Ishikawa (cell line): Measurements from ENCODE around the gene UTF1.
A peak's percentile ranks its signal among the peaks of the same experiment; 100 is the strongest.

Source experiments
- CEBPB ChIP-seq: IDR thresholded peaks from 2 replicates; pipeline ENCODE4 v1.6.1; 2012
- CREB1 ChIP-seq: IDR thresholded peaks from 2 replicates; pipeline ENCODE4 v1.6.1; 2012; ENCODE audit warnings: low read depth
- EGR1 ChIP-seq: IDR thresholded peaks from 2 replicates; pipeline ENCODE4 v1.6.1; 2012
- EP300 ChIP-seq: IDR thresholded peaks from 2 replicates; pipeline ENCODE4 v1.6.1; 2012; ENCODE audit warnings: borderline replicate concordance
- FOXM1 ChIP-seq: IDR thresholded peaks from 2 replicates; pipeline ENCODE4 v1.6.1; 2012; ENCODE audit warnings: low read depth, borderline replicate concordance
- MAX ChIP-seq: IDR thresholded peaks from 2 replicates; pipeline ENCODE4 v1.6.1; 2012
- NFIC ChIP-seq: IDR thresholded peaks from 2 replicates; pipeline ENCODE4 v1.6.1; 2012
- RAD21 ChIP-seq: IDR thresholded peaks from 2 replicates; pipeline ENCODE4 v1.6.1; 2012; ENCODE audit warnings: low read depth
- REST ChIP-seq: IDR thresholded peaks from 2 replicates; pipeline ENCODE4 v1.6.1; 2012; ENCODE audit warnings: low read depth, mild to moderate bottlenecking
- TAF1 ChIP-seq: IDR thresholded peaks from 2 replicates; pipeline ENCODE4 v1.6.1; 2012; ENCODE audit warnings: low read depth, mild to moderate bottlenecking
- TCF12 ChIP-seq: IDR thresholded peaks from 2 replicates; pipeline ENCODE4 v1.6.1; 2012; ENCODE audit warnings: low read depth
- TEAD4 ChIP-seq: IDR thresholded peaks from 2 replicates; pipeline ENCODE4 v1.6.1; 2012
- YY1 ChIP-seq: IDR thresholded peaks from 2 replicates; pipeline ENCODE4 v1.6.1; 2012; ENCODE audit warnings: low read depth
- ZBTB7A ChIP-seq: IDR thresholded peaks from 2 replicates; pipeline ENCODE4 v1.6.1; 2012; ENCODE audit warnings: low read depth
- TF ChIP-seq, protein P1 (sequence below): IDR thresholded peaks from 2 replicates; pipeline ENCODE4 v1.6.1; 2012

The UTF1 gene

DNA sequence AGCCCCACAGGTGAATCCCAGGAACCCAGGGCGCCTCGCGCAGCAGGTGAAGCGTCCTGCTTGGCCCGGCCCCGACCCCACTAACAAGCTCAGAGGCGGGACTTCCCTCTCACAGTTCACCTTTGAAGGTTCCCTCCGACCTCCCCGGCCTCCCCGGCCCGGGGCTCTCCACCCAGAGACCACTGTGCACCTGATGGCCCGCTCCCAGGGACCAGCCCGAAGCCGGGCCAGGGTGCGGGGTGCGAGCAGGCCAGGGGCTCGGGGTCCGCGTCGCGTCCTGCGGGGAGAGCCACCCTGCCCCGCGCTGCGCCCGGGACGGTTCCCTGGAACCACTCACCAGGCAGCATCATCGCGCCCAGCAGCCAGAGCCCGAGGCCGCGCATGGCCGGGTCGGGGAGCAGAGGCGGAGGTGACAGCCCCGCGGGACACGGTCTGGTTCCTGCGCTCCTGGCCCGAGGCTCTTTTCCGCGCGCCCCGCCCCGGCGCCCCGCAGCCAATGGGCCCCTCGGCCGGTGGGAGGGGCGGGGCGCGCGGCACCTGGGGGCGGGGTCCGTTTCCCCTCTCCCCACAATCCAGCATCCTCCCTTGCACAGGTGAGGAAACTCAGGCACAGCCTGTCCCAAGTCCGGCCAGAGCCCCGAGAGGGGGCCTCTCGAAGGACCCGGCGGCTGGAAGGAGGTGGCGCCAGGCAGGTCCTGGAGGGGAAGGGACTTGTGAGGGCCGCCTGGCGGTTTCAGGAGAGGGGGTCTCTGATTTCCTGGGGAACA lies 46.6 kb downstream of the UTF1 start, which contains the start of gene ADAM8:
TSS of gene ADAM8 (minus strand) at position 434 of the 767 bp plus-strand sequence. CDS start at position 383, 51 bp downstream.
- TF ChIP-seq TAF1, result no peak
- peak; percentile 50; the same call in 1 of the 2 replicates for TF ChIP-seq ZBTB7A
- no peak for TF ChIP-seq RAD21
- no peak for TF ChIP-seq CEBPB
- no peak for TF ChIP-seq TCF12
- TF ChIP-seq, protein P1, sequence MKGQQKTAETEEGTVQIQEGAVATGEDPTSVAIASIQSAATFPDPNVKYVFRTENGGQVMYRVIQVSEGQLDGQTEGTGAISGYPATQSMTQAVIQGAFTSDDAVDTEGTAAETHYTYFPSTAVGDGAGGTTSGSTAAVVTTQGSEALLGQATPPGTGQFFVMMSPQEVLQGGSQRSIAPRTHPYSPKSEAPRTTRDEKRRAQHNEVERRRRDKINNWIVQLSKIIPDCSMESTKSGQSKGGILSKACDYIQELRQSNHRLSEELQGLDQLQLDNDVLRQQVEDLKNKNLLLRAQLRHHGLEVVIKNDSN, result no peak
- no peak for TF ChIP-seq EP300
- peak; percentile 81 for TF ChIP-seq MAX
- no peak for TF ChIP-seq YY1
- TF ChIP-seq FOXM1, result no peak

DNA sequence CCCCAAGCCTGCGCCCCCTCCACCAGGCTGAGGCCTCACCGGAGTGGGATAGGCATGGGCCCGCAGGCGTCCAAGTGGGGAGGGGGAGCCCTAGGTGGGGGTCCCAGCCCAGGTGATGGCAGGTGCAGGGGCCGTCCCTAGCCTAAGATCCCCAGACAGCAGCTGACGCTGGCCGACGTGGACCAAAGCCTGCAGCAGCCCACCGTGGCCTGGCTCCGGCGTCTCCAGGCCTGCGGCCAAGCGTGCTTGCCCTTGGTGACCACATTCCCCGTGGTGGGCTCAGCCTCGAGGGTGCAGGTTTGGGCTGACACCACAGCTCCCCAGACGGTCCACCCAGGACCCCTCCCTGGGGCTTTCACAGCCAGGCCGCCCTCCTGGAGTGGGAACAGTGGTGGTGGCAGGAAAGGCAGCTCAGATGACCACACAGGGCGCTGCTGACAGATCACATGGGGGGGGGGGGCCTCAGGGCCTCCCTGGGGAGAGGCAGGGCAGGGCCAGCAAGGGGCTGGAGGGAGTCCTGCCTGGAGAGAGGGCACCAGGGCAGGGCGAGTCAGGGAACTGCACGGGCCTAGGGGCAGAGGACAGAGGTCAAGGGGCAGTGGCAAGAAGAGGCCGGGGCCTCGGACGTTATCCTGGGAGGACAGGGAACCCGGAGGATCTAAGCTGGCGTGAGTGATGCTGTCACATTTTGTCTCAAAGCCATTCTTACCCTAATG lies 47.4 kb downstream of the UTF1 start:
- TF ChIP-seq EP300, result no peak
- TF ChIP-seq YY1, result no peak
- no peak for TF ChIP-seq EGR1
- no peak for TF ChIP-seq TCF12
- TF ChIP-seq, protein P1, result no peak
- TF ChIP-seq NFIC, result no peak

- TF ChIP-seq NFIC (no peak), REST (no peak), TAF1 (no peak), TCF12 (no peak), FOXM1 (no peak), CEBPB (no peak), RAD21 (no peak), YY1 (no peak), EGR1 (no peak), MAX (no peak), CREB1 (no peak), ZBTB7A (no peak), EP300 (no peak), TEAD4 (no peak)
- TF ChIP-seq, protein P1, result no peak
Measured at GRCh38 chr10:133277993-133278576, 48.1 kb downstream of the UTF1 start.

DNA sequence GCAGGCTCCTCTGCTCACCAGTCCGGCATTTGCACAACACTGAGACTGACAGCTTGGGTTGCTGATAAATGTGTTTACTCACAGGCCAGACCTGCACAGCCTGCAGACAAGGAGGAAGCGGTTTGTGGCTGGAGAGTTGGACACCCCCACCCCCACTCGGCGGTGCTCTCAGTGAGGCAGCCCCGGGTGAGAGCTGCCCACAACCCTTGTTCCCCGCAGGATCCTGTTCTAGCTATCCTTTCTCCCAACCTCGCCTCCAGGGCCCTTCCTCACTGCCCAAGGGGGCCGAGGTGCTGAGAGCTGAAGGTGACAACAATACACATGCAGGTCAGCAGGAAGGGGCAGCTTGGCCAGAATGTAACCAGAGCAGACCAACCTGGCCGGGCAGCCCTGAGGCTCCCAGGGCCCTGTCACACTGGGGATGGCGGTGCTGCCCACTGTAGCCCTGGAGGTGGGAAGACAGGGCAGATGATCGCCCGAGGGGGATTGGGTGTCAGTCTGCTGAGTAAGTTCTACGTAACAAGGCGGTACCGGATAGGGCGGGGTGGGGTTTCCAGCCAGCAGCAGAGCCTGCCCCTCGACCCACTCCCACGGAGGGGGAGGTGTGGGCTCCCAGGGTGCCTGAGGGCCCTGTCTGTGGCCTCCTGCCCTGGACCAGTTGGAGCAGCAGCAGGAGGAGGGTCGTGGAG lies 48.7 kb downstream of the UTF1 start:
- TF ChIP-seq TAF1 (no peak), MAX (no peak), RAD21 (no peak), EGR1 (no peak), NFIC (no peak), TCF12 (no peak), CREB1 (no peak), CEBPB (no peak), TEAD4 (no peak), YY1 (no peak), EP300 (no peak), ZBTB7A (no peak), FOXM1 (no peak), REST (no peak)
- TF ChIP-seq, protein P1, result no peak
